ENCODE measurements around the gene SH3BP2. TPM values are rescaled to one million over a fixed set of nuclear protein-coding genes. Genes with fewer than 3 reads are reported as not detected.
A peak's percentile ranks its signal among the peaks of the same experiment; 100 is the strongest.

Gene SH3BP2
- total and polyA plus RNA-seq, 8 donors, result 34.9 to 113 (median 52.4) TPM

DNA sequence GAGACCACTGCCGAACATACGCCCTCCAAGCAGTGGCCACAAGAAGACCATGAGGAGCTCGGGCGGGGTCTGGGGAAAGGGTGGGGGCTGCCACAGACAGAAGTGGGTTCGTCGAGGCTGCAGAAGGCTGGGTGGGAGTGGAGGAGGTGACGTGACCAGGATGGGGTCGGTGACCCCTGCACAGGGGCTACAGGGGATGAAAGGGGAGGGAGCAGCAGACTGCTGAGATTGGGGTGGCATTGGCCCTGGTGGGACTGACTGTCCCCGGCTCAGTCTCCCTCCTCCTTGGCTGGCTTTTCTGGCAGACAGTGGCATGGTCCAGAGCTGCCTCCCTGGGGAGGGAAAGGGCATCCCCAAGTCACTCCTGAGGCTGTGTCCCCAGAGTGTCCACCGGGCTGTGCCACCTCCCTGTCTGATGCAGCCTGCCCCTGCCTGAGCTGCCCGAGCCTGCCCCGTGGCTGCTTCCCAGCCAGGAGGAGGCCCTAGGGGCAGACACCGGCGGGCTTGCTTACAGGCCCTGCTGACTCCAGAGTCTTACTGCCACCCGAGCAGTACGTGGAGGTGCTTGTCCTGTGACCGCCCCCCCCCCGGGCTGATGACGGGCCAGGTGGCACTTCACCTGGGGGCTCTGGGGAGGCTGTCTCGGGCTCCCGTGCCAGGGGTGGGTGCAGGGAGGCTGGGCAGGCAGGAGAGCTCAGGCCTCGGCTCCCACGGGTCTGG is 7.2 kb downstream of the SH3BP2 start:
- Histone ChIP-seq H3K36me3 (peaks cover 0 to 33% of the 10 kb centered on the region in 2 donors), H3K4me1 (peaks cover 64 to 98% of the 10 kb centered on the region in 2 donors), H3K9me3 (no peaks in the 10 kb centered on the region), H3K4me3 (peak overlapping the region in 1 of 2 donors; percentile 60), H3K27ac (peak overlapping the region; percentile 85 to 96), H3K27me3 (no peaks in the 10 kb centered on the region)
- DNase-seq (peak in 2 of 4 donors; percentile 47 to 87), ATAC-seq (peak; percentile 7)
- intact Hi-C loops (cut with DNase I), result no loop called here
- no peak for TF ChIP-seq CTCF (IDR thresholded peaks at IDR 0.05)

- no peak for TF ChIP-seq CTCF (IDR thresholded peaks at IDR 0.05)
- Histone ChIP-seq H3K4me3 (peak overlapping the region in 1 of 2 donors; percentile 60), H3K9me3 (no peaks in the 10 kb centered on the region), H3K4me1 (peaks cover 67 to 98% of the 10 kb centered on the region in 2 donors), H3K27ac (peak overlapping the region; percentile 85 to 96), H3K27me3 (no peaks in the 10 kb centered on the region), H3K36me3 (peaks cover 0 to 34% of the 10 kb centered on the region in 2 donors)
- peak; percentile 81 to 97 (median 90) for DNase-seq
- peak; percentile 58 for ATAC-seq
- intact Hi-C loops (cut with DNase I), result no loop called here
Observed at GRCh38 chr4:2800691-2801596, 8.1 kb downstream of the SH3BP2 start.

- peak in 2 of 4 donors; percentile 35 to 63 for DNase-seq
- intact Hi-C loops (cut with DNase I), result no loop called here
- H3K4me1 ChIP-seq, result peaks cover 76 to 98% of the 10 kb centered on the region in 2 donors
Observed at GRCh38 chr4:2802618-2803531, 10.0 kb downstream of the SH3BP2 start.

More at GRCh38 chr4:2802618-2803531, 10.0 kb downstream of the SH3BP2 start:
- TF ChIP-seq CTCF (IDR thresholded peaks at IDR 0.05), result no peak
- Histone ChIP-seq H3K36me3 (peaks cover 0 to 30% of the 10 kb centered on the region in 2 donors), H3K27ac (peak overlapping the region in 1 of 2 donors; percentile 65), H3K9me3 (no peaks in the 10 kb centered on the region), H3K4me3 (no peak overlapping the region), H3K27me3 (no peaks in the 10 kb centered on the region)
- no peak for ATAC-seq
